Heart right ventricle (tissue), 16 donors: ENCODE results near the gene AGMAT. TPM values are rescaled to one million over a fixed set of nuclear protein-coding genes. Genes with fewer than 3 reads are reported as not detected.

Source experiments
- ATAC-seq, 8 donors: fragments of 200-7000 bp; cut with Tn5 transposase; one replicate each; pipeline ENCODE4 v1.9.1; 2020; ENCODE audit warnings: mild to moderate bottlenecking in 8 of 8, moderate library complexity in 8 of 8, moderate number of reproducible peaks in 1 of 8
- DNase-seq, 2 donors: peaks; one replicate each; pipeline ENCODE4 v3.0.0-alpha.2; 2020
- H3K27ac ChIP-seq, 10 donors: fragments of 200-600 bp; sonication (generic) in 2 of 10; one replicate each; pipeline versions ENCODE4 v1.5.0 to v1.8.0; 2020 to 2022; ENCODE audit warnings: mild to moderate bottlenecking in 3 of 10
- H3K27me3 ChIP-seq, 7 donors: fragments of 200-600 bp; one replicate each; pipeline ENCODE4 v1.8.0; 2021 to 2022; ENCODE audit warnings: mild to moderate bottlenecking in 2 of 7
- H3K36me3 ChIP-seq, 9 donors: fragments of 200-600 bp; sonication (generic) in 1 of 9; one replicate each; pipeline versions ENCODE4 v1.5.0 to v1.8.0; 2020 to 2022; ENCODE audit warnings: mild to moderate bottlenecking in 2 of 9
- H3K4me1 ChIP-seq, 9 donors: fragments of 200-600 bp; sonication (generic) in 1 of 9; one replicate each; pipeline versions ENCODE4 v1.5.0 to v1.8.0; 2020 to 2022; ENCODE audit warnings: mild to moderate bottlenecking in 4 of 9
- H3K4me3 ChIP-seq, 10 donors: fragments of 200-600 bp; sonication (generic) in 2 of 10; one replicate each; pipeline versions ENCODE4 v1.5.0 to v1.8.0; 2020 to 2022; ENCODE audit warnings: mild to moderate bottlenecking in 7 of 10, moderate library complexity in 2 of 10
- H3K9me3 ChIP-seq, 11 donors: fragments of 200-600 bp in 10 of 11; sonication (generic) in 2 of 11; one replicate each; pipeline versions ENCODE4 v1.5.0 to v1.8.0; 2013 to 2022; ENCODE audit warnings: mild to moderate bottlenecking in 2 of 11, control low read depth in 1 of 11, moderate library complexity in 1 of 11
- CTCF ChIP-seq, 9 donors: fragments of 200-600 bp; sonication (generic) in 2 of 9; IDR thresholded peaks; one replicate each; pipeline versions ENCODE4 v1.5.0 to v1.8.0; 2021 to 2022; ENCODE audit warnings: antibody characterized with exemption in 9 of 9, mild to moderate bottlenecking in 5 of 9, moderate library complexity in 1 of 9
- WGBS, 2 donors: extraction: QIAGEN DNeasy Blood & Tissue Kit; methylation state at CpG; one replicate each; pipeline ENCODE4 v1.1.7; 2013; ENCODE audit warnings: inconsistent platforms in 1 of 2; 5-methylcytosine and 5-hydroxymethylcytosine counted together
- intact Hi-C, 10 donors: fragments of 100-400 bp; cut with DNase I; formaldehyde crosslinking; loops; one replicate each; pipeline versions ENCODE4 v1.11.1 to v1.14.2; 2022
- polyA plus RNA-seq, 2 donors: library from polyadenylated mRNA; stranded (reverse); fragments of 200-250 nt; gene quantifications; one replicate each; pipeline ENCODE4 v1.2.3, GENCODE V29; 2013
- total RNA-seq, 10 donors: library from RNA; stranded (reverse); fragmentation: NEBNext Ultra II Directional in 3 of 10; extraction: Animal tissue kit (Norgen Biotek cat#: 25700) in 3 of 10; gene quantifications; one replicate each; pipeline versions ENCODE4 v1.2.1 to v1.2.4, GENCODE V29; 2021 to 2023
- donor health status: Arrhythmogenic right ventricular cardiomyopathy.
- donor health status: ischemic (EF 13 %, LVEDD 7.1; RV severe dilation, severe dysfunction).
- donor health status: healthy with polysubstance abuse.
- donor health status: DM: no; HTN: yes; CAD: no.
- donor health status: DM: no; HTN: no; CAD: no.
- donor health status: ischemic (EF 25% LVEDD 6.9; RV normal size, moderate dysfunction).
- donor health status: ischemic (EF 25% LVEDD 5.7; RV mildly dilated, moderate dysfunction).
- donor health status: healthy.
- donor health status: DM: yes; HTN: yes; CAD: no.
- donor health status: Ischemic cardiomyopathy.
- donor health status: ischemic (EF 35%, LVEDD 5.7; RV mildly dilated, moderate dysfunction).
- donor health status: nonischemic (EF 11% LVEDD 7.7; RV severe dilation, severe dysfunction).
- donor health status: DM: yes; HTN: yes; CAD: no.
- donor health status: PGD.
- donor health status: ischemic (EF 29% LVEDD 5.4; RV normal size, mild dysfunction).
- donor health status: nonischemic (EF 23%, LVEDD 6.1; RV moderate dilation, normal function).

The AGMAT gene
- total and polyA plus RNA-seq, 12 donors: 0.06 to 0.30 (median 0.23) TPM; not detected in 5

- no peak for TF ChIP-seq CTCF (IDR thresholded peaks at IDR 0.05)
- no peak overlapping the region for H3K4me3 ChIP-seq
- no peaks in the 10 kb centered on the region for H3K9me3 ChIP-seq
- peaks cover 0 to 19% (median 6%) of the 10 kb centered on the region in 9 donors for H3K4me1 ChIP-seq
- 97% methylated on average over 7 of the region's 7 CpGs for WGBS, 2 donors
- H3K36me3 ChIP-seq: peaks cover 0 to 24% (median 0%) of the 10 kb centered on the region in 9 donors
- no peak overlapping the region for H3K27ac ChIP-seq
- ATAC-seq (no peak), DNase-seq (no peak)
- intact Hi-C loops: no loop called here
- H3K27me3 ChIP-seq: no peaks in the 10 kb centered on the region
Measured at GRCh38 chr1:15575549-15576150, 9.2 kb downstream of the AGMAT start.

- H3K4me3 ChIP-seq: no peak overlapping the region
- H3K27me3 ChIP-seq: no peaks in the 10 kb centered on the region
- no peak for TF ChIP-seq CTCF (IDR thresholded peaks at IDR 0.05)
- peak in 5 of 8 donors; percentile 38 to 78 (median 63) for ATAC-seq
- peak in 1 of 2 donors; percentile 15 for DNase-seq
- H3K27ac ChIP-seq: no peak overlapping the region
- intact Hi-C loops: no loop called here
- H3K36me3 ChIP-seq: peaks cover 0 to 33% (median 3%) of the 10 kb centered on the region in 9 donors
- 55 to 65% methylated on average over 6 of the region's 6 CpGs for WGBS, 2 donors
- H3K4me1 ChIP-seq: peaks cover 0 to 13% (median 5%) of the 10 kb centered on the region in 9 donors
- H3K9me3 ChIP-seq: no peaks in the 10 kb centered on the region
Measured at GRCh38 chr1:15574741-15575140, 10.1 kb downstream of the AGMAT start.

GRCh38 chr1:15573477-15573876 lies 11.4 kb downstream of the AGMAT start:
- intact Hi-C loops: no loop called here
- no peaks in the 10 kb centered on the region for H3K9me3 ChIP-seq
- no peak for TF ChIP-seq CTCF (IDR thresholded peaks at IDR 0.05)
- H3K27me3 ChIP-seq: no peaks in the 10 kb centered on the region
- peaks cover 0 to 46% (median 11%) of the 10 kb centered on the region in 9 donors for H3K36me3 ChIP-seq
- H3K27ac ChIP-seq: no peak overlapping the region
- DNase-seq (no peak), ATAC-seq (no peak)
- 75 to 79% methylated on average over 9 of the region's 9 CpGs for WGBS, 2 donors
- H3K4me3 ChIP-seq: no peak overlapping the region
- H3K4me1 ChIP-seq: peaks cover 0 to 8% (median 0%) of the 10 kb centered on the region in 9 donors

GRCh38 chr1:15571266-15571665 lies 13.6 kb downstream of the AGMAT start:
- Histone ChIP-seq H3K27ac (no peak overlapping the region), H3K4me1 (peaks cover 0 to 8% (median 0%) of the 10 kb centered on the region in 9 donors), H3K27me3 (no peaks in the 10 kb centered on the region), H3K4me3 (no peak overlapping the region), H3K9me3 (no peaks in the 10 kb centered on the region), H3K36me3 (peaks cover 2 to 68% (median 32%) of the 10 kb centered on the region in 9 donors)
- DNase-seq (no peak), ATAC-seq (no peak)
- intact Hi-C loops: no loop called here
- no peak for TF ChIP-seq CTCF (IDR thresholded peaks at IDR 0.05)
